WERI-Rb-1 (cell line): ENCODE results near the gene AMBP.

Experiments
- DNase-seq: peaks from one replicate; pipeline ENCODE4 v3.0.0-alpha.2; 2020
- H3K27ac ChIP-seq: fragments of 250-450 bp; sonication (Bioruptor Pico); 2 replicates; pipeline ENCODE4 v1.5.1; 2020; ENCODE audit warnings: mild to moderate bottlenecking, moderate library complexity
- H3K27me3 ChIP-seq: fragments of 250-450 bp; sonication (Bioruptor Pico); 2 replicates; pipeline ENCODE4 v1.5.1; 2021; ENCODE audit warnings: mild to moderate bottlenecking, low read depth, moderate library complexity; ENCODE audit not compliant: insufficient read depth, severe bottlenecking
- H3K36me3 ChIP-seq: fragments of 250-450 bp; sonication (Bioruptor Pico); 2 replicates; pipeline ENCODE4 v1.5.1; 2020; ENCODE audit warnings: mild to moderate bottlenecking, moderate library complexity
- H3K4me3 ChIP-seq: 2 replicates; pipeline ENCODE4 v1.5.1; 2011; ENCODE audit warnings: low read depth, mild to moderate bottlenecking, control low read depth, low read length
- H3K9me3 ChIP-seq: fragments of 250-450 bp; sonication (Bioruptor Pico); 2 replicates; pipeline ENCODE4 v1.5.1; 2021; ENCODE audit warnings: mild to moderate bottlenecking, moderate library complexity; ENCODE audit not compliant: severe bottlenecking
- TF ChIP-seq, protein P1 (sequence below): IDR thresholded peaks from 2 replicates; pipeline ENCODE4 v1.5.1; 2011; ENCODE audit warnings: low read depth, mild to moderate bottlenecking, control low read depth, inconsistent platforms, low read length

Gene AMBP

DNA sequence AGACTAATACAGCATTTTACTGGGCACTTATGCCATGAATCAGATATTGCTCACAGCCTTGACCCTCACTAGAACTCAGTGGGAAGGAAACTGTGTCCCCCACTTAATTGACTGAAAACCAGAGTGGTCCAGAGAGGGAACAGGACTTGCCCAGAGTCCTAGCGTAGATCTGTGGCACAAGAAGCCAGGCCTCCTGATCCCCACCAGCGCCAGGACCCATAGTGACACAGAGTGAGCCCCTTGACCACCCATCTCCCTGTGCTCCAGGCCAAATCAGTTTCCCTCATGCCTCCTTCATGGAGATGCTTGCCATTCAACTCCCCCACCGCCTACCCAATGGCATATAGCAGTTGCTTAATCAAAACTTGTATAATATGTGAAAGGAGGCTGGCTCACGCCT, 12.7 kb upstream of the AMBP start:
- Histone ChIP-seq H3K9me3 (peaks cover 2% of the 10 kb centered on the region), H3K36me3 (peaks cover 58% of the 10 kb centered on the region), H3K27me3 (no peaks in the 10 kb centered on the region), H3K4me3 (no peak overlapping the region), H3K27ac (no peak overlapping the region; the same call in 1 of the 2 replicates)
- no peak for DNase-seq
- TF ChIP-seq, protein P1, sequence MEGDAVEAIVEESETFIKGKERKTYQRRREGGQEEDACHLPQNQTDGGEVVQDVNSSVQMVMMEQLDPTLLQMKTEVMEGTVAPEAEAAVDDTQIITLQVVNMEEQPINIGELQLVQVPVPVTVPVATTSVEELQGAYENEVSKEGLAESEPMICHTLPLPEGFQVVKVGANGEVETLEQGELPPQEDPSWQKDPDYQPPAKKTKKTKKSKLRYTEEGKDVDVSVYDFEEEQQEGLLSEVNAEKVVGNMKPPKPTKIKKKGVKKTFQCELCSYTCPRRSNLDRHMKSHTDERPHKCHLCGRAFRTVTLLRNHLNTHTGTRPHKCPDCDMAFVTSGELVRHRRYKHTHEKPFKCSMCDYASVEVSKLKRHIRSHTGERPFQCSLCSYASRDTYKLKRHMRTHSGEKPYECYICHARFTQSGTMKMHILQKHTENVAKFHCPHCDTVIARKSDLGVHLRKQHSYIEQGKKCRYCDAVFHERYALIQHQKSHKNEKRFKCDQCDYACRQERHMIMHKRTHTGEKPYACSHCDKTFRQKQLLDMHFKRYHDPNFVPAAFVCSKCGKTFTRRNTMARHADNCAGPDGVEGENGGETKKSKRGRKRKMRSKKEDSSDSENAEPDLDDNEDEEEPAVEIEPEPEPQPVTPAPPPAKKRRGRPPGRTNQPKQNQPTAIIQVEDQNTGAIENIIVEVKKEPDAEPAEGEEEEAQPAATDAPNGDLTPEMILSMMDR = no peak

DNA sequence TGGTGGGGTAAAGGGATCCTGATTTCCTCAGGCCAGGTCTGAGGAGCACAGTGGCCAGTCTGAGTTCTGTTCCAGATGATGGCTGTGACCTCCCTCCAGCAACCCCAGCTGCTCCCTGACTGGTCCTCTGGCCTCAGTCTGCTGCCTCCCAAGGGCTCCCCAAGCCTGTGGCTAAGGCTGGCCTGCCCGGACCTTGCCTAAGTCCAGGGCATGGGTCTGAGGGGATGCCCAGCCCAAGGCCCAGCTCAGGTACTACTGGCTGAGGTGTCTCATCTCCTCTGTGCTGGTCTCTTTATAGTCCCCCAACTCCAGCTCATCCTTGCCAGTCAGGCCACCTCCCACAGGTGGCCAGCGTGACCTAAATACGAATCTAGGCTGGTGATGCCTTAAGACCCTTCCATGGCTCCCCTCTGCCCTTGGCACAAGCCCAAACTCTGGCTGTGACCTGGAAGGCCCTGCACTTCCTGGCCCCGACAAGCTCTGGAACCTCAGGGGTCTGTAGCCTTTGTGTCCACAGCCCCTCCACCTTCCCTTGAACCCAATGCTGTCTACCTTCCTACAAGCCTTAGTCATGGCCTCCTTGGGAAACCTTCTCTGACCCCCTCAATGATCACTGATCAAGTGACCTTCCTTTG, 11.2 kb upstream of the AMBP start:
- Histone ChIP-seq H3K27ac (no peak overlapping the region), H3K4me3 (no peak overlapping the region), H3K27me3 (no peaks in the 10 kb centered on the region), H3K36me3 (peaks cover 44% of the 10 kb centered on the region), H3K9me3 (peaks cover 2% of the 10 kb centered on the region)
- TF ChIP-seq, protein P1 = no peak
- no peak for DNase-seq

- H3K36me3 ChIP-seq = peaks cover 37% of the 10 kb centered on the region
- TF ChIP-seq, protein P1 = no peak
- no peak for DNase-seq
- no peaks in the 10 kb centered on the region for H3K27me3 ChIP-seq
- no peak overlapping the region for H3K27ac ChIP-seq
- peaks cover 2% of the 10 kb centered on the region for H3K9me3 ChIP-seq
- H3K4me3 ChIP-seq = no peak overlapping the region
Observed at GRCh38 chr9:114088571-114089170, 10.6 kb upstream of the AMBP start.

GRCh38 chr9:114087721-114088120, 9.6 kb upstream of the AMBP start:
- no peak for DNase-seq
- no peak overlapping the region for H3K27ac ChIP-seq
- H3K36me3 ChIP-seq = peaks cover 28% of the 10 kb centered on the region
- H3K4me3 ChIP-seq = no peak overlapping the region
- H3K9me3 ChIP-seq = peaks cover 2% of the 10 kb centered on the region
- H3K27me3 ChIP-seq = no peaks in the 10 kb centered on the region
- TF ChIP-seq, protein P1 = no peak

GRCh38 chr9:114086607-114087006, 8.5 kb upstream of the AMBP start:
- Histone ChIP-seq H3K27me3 (no peaks in the 10 kb centered on the region), H3K9me3 (no peaks in the 10 kb centered on the region), H3K4me3 (no peak overlapping the region), H3K27ac (no peak overlapping the region), H3K36me3 (peaks cover 17% of the 10 kb centered on the region)
- TF ChIP-seq, protein P1 = no peak
- DNase-seq = no peak
